PC-3 (cell line): ENCODE data around the gene LGALS7.

Source experiments
- EZH2 ChIP-seq: fragments of 300-600 bp; sonication (generic); IDR thresholded peaks from one replicate; pipeline ENCODE4 v1.6.1; 2017; ENCODE audit warnings: antibody characterized with exemption, mild to moderate bottlenecking, low read length; ENCODE audit not compliant: unreplicated experiment
- TF ChIP-seq, protein P1 (sequence below): fragments of 300-600 bp; sonication (generic); conservative IDR thresholded peaks from 2 replicates; pipeline ENCODE4 v1.5.1; 2017; ENCODE audit warnings: antibody characterized with exemption, low read depth, mild to moderate bottlenecking, low read length

DNA sequence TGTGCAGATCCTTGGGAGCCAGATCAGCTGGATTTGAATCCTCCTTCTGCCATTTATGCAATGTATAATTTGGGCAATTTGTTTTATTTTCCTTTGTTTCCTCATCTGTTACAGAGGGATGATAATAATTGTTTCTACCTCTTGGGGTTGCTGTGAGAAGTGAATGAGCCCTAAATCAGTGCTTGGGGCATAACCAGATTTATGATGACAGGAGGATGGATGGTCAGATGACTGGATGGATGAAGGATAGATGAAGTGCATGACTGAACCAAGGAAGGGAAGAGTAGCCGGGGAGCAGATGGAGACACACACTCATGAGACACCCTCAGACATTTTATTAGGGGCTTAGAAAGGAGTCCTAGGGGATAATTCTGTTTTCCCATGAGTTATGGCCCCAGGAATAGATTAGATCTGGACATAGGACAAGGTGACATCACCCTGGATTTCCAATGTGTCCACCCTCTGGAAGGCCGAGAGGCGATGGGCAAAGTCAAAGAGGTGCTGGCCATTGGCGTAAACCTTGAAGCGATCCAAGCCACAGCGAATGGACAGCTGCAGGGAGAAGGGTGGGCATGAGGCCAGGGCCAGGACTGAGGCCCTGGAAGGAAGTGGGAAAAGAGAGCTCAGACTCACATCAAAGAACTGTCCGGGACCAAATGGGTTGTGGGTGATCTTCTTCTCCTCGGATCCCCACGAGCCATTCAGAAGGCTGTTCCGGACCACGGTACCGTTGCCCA is 28.2 kb upstream of the LGALS7 start:
- TF ChIP-seq, protein P1, sequence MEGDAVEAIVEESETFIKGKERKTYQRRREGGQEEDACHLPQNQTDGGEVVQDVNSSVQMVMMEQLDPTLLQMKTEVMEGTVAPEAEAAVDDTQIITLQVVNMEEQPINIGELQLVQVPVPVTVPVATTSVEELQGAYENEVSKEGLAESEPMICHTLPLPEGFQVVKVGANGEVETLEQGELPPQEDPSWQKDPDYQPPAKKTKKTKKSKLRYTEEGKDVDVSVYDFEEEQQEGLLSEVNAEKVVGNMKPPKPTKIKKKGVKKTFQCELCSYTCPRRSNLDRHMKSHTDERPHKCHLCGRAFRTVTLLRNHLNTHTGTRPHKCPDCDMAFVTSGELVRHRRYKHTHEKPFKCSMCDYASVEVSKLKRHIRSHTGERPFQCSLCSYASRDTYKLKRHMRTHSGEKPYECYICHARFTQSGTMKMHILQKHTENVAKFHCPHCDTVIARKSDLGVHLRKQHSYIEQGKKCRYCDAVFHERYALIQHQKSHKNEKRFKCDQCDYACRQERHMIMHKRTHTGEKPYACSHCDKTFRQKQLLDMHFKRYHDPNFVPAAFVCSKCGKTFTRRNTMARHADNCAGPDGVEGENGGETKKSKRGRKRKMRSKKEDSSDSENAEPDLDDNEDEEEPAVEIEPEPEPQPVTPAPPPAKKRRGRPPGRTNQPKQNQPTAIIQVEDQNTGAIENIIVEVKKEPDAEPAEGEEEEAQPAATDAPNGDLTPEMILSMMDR = no peak
- TF ChIP-seq EZH2 = no peak
